OCI-LY7 (cell line): ENCODE measurements around the gene ERCC1. TPM values are rescaled to one million over a fixed set of nuclear protein-coding genes. Genes with fewer than 3 reads are reported as not detected.

ENCODE experiments used
- Bru-seq: library from RNA; stranded (reverse); fragments of 400-500 nt; gene quantifications from one replicate; lab custom pipeline; 2021; lab: Mats Ljungman, UMichigan
- BruChase-seq, 2 experiments: library from RNA; stranded (reverse); fragments of 400-500 nt; gene quantifications; one replicate each; lab custom pipeline; 2021; lab: Mats Ljungman, UMichigan
- BruUV-seq: library from RNA; stranded (reverse); fragments of 400-500 nt; replicated peaks from 2 replicates; lab custom pipeline; 2021; lab: Mats Ljungman, UMichigan
- CTCF ChIA-PET: fragments of 300-600 bp; sonication (Branson Sonifier 250); formaldehyde crosslinking; loops from one replicate; lab custom pipeline; 2022; ENCODE audit warnings: antibody characterized with exemption; ENCODE audit not compliant: unreplicated experiment; lab: Charles Lee
- POLR2A ChIA-PET: fragments of 300-600 bp; sonication (Branson Sonifier 250); formaldehyde crosslinking; loops from one replicate; lab custom pipeline; 2022; ENCODE audit warnings: antibody characterized with exemption; lab: Charles Lee
- DNase-seq: peaks from one replicate; pipeline ENCODE4 v3.0.0-alpha.2; 2015; ENCODE audit warnings: low spot score
- H2AFZ ChIP-seq: fragments of 200-600 bp; sonication (generic), shearing (Covaris generic); 2 replicates; pipeline ENCODE4 v1.6.1; 2014; ENCODE audit warnings: mild to moderate bottlenecking, antibody characterized with exemption, low read length, moderate library complexity
- H3K27ac ChIP-seq: fragments of 200-600 bp; sonication (generic); 2 replicates; pipeline ENCODE4 v1.5.1; 2014; ENCODE audit warnings: mixed run types, low read depth, mild to moderate bottlenecking, moderate library complexity, low read length, inconsistent platforms; ENCODE audit not compliant: poor library complexity, severe bottlenecking
- H3K36me3 ChIP-seq: fragments of 200-600 bp; sonication (generic); 2 replicates; pipeline ENCODE4 v1.6.1; 2014; ENCODE audit warnings: mild to moderate bottlenecking, antibody characterized with exemption, low read length, moderate library complexity, mixed read lengths; ENCODE audit not compliant: insufficient read depth
- H3K4me1 ChIP-seq: fragments of 200-600 bp; sonication (generic); 2 replicates; pipeline ENCODE4 v1.5.1; 2014; ENCODE audit warnings: mild to moderate bottlenecking, low read length; ENCODE audit not compliant: insufficient read depth, poor library complexity, severe bottlenecking
- H3K4me2 ChIP-seq: fragments of 200-600 bp; sonication (generic); 2 replicates; pipeline ENCODE4 v1.6.1; 2014; ENCODE audit warnings: mild to moderate bottlenecking, low read length
- H3K4me3 ChIP-seq: fragments of 200-600 bp; sonication (generic); 2 replicates; pipeline ENCODE4 v1.5.1; 2014; ENCODE audit warnings: mild to moderate bottlenecking, low read depth, low read length; ENCODE audit not compliant: poor library complexity, severe bottlenecking
- H3K79me2 ChIP-seq: fragments of 200-600 bp; sonication (generic); 2 replicates; pipeline ENCODE4 v1.6.1; 2016; ENCODE audit warnings: low read depth, mild to moderate bottlenecking, low read length, moderate library complexity, mixed read lengths; ENCODE audit not compliant: insufficient read depth
- H3K9me2 ChIP-seq: fragments of 200-600 bp; sonication (generic); 2 replicates; pipeline ENCODE4 v1.6.1; 2016; ENCODE audit warnings: mild to moderate bottlenecking, low read length, mixed read lengths; ENCODE audit not compliant: insufficient read depth
- H3K9me3 ChIP-seq: fragments of 200-600 bp; sonication (generic); 2 replicates; pipeline ENCODE4 v1.6.1; 2014; ENCODE audit warnings: mild to moderate bottlenecking, mixed run types, low read length, mixed read lengths
- H4K20me1 ChIP-seq: fragments of 200-600 bp; sonication (generic); 2 replicates; pipeline ENCODE4 v1.6.1; 2014; ENCODE audit warnings: mild to moderate bottlenecking, antibody characterized with exemption, low read length, moderate library complexity, mixed read lengths; ENCODE audit not compliant: insufficient read depth
- EZH2phosphoT487 ChIP-seq: fragments of 200-600 bp; sonication (generic); IDR thresholded peaks from 2 replicates; pipeline ENCODE4 v1.6.1; 2018; ENCODE audit warnings: low read depth, borderline replicate concordance, mild to moderate bottlenecking, mixed run types, antibody characterized with exemption, low read length, moderate library complexity, mixed read lengths
- intact Hi-C: fragments of 100-400 bp; cut with micrococcal nuclease; formaldehyde crosslinking; loops from one replicate; pipeline ENCODE4 v1.10.0; 2022; ENCODE audit not compliant: unreplicated experiment
- long read RNA-seq: library from polyadenylated mRNA; stranded (forward); transcript quantifications from one replicate; pipeline ENCODE4 v2.0.0, GENCODE V29; 2022
- total RNA-seq, 2 experiments: library from RNA; depleted of rRNA in 1 of 2; stranded (reverse); fragments of >200 nt in 1 of 2; shearing (Covaris generic) in 1 of 2; gene quantifications; 2 replicates each; pipeline ENCODE4 v1.2.3, GENCODE V29; 2014 to 2022
- TF ChIP-seq, protein P1 (sequence below): fragments of 200-600 bp; sonication (generic); conservative IDR thresholded peaks from 2 replicates; pipeline ENCODE4 v1.5.1; 2014; ENCODE audit warnings: mild to moderate bottlenecking, antibody characterized with exemption, low read length, moderate library complexity, mixed read lengths

The ERCC1 gene
- total RNA-seq (2014; rRNA removed; shearing (Covaris generic)) (125 and 126 TPM in 2 replicates), total RNA-seq (2022) (46.2 and 59.4 TPM in 2 replicates), Bru-seq, nascent RNA (percentile 46 among the genes with signal in this experiment), BruChase-seq, experiment 1, labeled RNA remaining after a 6-hour chase (percentile 53 among the genes with signal in this experiment), BruChase-seq, experiment 2, labeled RNA remaining after a 2-hour chase (percentile 55 among the genes with signal in this experiment)
- long read RNA-seq, transcript ERCC1-208 (10 exons, 1,453 nt): minor isoform, 17 of 108 reads
- long read RNA-seq, transcript ERCC1-202 (10 exons, 3,828 nt): major isoform, 42 of 108 reads
- long read RNA-seq, partial matches to known transcripts: 15 of 108 reads
- long read RNA-seq, other reads (novel, unspliced or antisense): 32 of 108 reads

DNA sequence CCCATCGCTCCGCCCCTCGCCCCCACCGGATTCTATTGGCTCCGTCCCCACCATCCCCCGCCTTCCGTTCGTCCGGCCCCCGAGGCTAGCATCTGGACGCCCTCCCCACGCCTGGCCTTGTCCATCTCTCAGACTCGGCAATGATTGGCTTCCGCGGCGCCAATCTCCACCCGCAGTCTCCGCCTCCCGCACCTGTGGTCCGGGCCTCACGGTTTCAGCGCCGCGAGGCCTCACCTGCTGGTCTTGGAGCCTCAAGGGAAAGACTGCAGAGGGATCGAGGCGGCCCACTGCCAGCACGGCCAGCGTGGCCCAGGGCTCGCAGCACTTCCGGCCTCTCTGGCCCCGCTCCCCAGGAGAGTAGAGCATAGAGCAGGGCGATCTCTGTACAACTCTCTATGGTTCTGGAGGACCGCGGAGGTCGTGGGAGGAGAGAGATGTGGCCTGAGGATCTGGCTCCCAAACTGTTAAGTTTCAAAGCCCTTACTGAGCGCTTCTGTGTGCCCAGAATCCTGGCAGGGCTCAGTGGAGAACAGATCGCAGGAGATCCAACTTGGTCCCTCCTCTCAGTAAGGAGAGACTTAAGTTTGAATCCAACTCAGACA lies at the start of gene ERCC1:
Gene ERCC1 (minus strand): TSS at position 329 of the 602 bp plus-strand sequence. CDS start 543 bp downstream, outside the sequence.
- Histone ChIP-seq H3K4me2 (peak within 1 kb of the TSS; percentile 97), H3K9me3 (no peaks in the 10 kb centered on the region), H3K4me3 (peak within 1 kb of the TSS; percentile 82), H3K9me2 (no peaks in the 10 kb centered on the region), H3K27ac (peak within 1 kb of the TSS; percentile 79), H3K4me1 (peaks cover 74% of the 10 kb centered on the region), H4K20me1 (no peaks in the 10 kb centered on the region), H3K79me2 (peaks cover 11% of the 10 kb centered on the region; the same call in 1 of the 2 replicates), H3K36me3 (peaks cover 12% of the 10 kb centered on the region; the same call in 1 of the 2 replicates), H2AFZ (peak within 1 kb of the TSS; percentile 87; the same call in 1 of the 2 replicates)
- TF ChIP-seq EZH2phosphoT487: no peak
- CTCF ChIA-PET: no interaction called here
- peak; percentile 96 for DNase-seq
- POLR2A ChIA-PET: no interaction called here
- BruUV-seq: no TSS peak
- intact Hi-C loops: loop anchor here (10.0 kb wide), 1 partner anchor 221 kb away; no protein-coding TSS in a partner anchor

DNA sequence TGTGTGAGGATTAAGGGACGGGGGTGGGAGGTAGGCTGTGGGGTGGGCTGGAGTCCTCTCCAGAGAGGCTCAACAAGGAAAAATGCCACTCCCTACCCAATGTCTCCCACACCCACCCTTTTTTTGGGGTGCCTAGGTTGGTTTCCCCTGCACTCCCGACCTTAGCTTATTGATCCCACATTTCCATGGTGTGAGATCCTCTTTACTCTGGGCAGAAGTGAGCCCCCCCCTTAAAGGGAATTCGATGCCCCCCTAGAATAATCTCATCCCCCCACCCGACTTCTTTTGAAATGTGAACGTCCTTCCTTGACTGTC lies 49.6 kb upstream of the ERCC1 start:
- Histone ChIP-seq H3K4me2 (no peak overlapping the region), H3K9me3 (no peaks in the 10 kb centered on the region), H3K36me3 (no peaks in the 10 kb centered on the region), H3K27ac (no peak overlapping the region), H3K4me3 (no peak overlapping the region), H3K9me2 (no peaks in the 10 kb centered on the region), H3K4me1 (peaks cover 35% of the 10 kb centered on the region), H4K20me1 (0 out of 2 replicates have a peak, but pooled peaks cover under 1% of the 10 kb centered on the region), H3K79me2 (no peaks in the 10 kb centered on the region; the same call in 1 of the 2 replicates), H2AFZ (no peak overlapping the region)
- ChIA-PET CTCF (interaction anchor here (0.6 kb wide), 1 partner anchor 48 kb away, joined by 3 read pairs; no protein-coding TSS in a partner anchor), POLR2A (no interaction called here)
- intact Hi-C loops: no loop called here
- TF ChIP-seq EZH2phosphoT487: no peak
- TF ChIP-seq, protein P1, sequence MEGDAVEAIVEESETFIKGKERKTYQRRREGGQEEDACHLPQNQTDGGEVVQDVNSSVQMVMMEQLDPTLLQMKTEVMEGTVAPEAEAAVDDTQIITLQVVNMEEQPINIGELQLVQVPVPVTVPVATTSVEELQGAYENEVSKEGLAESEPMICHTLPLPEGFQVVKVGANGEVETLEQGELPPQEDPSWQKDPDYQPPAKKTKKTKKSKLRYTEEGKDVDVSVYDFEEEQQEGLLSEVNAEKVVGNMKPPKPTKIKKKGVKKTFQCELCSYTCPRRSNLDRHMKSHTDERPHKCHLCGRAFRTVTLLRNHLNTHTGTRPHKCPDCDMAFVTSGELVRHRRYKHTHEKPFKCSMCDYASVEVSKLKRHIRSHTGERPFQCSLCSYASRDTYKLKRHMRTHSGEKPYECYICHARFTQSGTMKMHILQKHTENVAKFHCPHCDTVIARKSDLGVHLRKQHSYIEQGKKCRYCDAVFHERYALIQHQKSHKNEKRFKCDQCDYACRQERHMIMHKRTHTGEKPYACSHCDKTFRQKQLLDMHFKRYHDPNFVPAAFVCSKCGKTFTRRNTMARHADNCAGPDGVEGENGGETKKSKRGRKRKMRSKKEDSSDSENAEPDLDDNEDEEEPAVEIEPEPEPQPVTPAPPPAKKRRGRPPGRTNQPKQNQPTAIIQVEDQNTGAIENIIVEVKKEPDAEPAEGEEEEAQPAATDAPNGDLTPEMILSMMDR: no peak
- no TSS peak for BruUV-seq
- DNase-seq: no peak

DNA sequence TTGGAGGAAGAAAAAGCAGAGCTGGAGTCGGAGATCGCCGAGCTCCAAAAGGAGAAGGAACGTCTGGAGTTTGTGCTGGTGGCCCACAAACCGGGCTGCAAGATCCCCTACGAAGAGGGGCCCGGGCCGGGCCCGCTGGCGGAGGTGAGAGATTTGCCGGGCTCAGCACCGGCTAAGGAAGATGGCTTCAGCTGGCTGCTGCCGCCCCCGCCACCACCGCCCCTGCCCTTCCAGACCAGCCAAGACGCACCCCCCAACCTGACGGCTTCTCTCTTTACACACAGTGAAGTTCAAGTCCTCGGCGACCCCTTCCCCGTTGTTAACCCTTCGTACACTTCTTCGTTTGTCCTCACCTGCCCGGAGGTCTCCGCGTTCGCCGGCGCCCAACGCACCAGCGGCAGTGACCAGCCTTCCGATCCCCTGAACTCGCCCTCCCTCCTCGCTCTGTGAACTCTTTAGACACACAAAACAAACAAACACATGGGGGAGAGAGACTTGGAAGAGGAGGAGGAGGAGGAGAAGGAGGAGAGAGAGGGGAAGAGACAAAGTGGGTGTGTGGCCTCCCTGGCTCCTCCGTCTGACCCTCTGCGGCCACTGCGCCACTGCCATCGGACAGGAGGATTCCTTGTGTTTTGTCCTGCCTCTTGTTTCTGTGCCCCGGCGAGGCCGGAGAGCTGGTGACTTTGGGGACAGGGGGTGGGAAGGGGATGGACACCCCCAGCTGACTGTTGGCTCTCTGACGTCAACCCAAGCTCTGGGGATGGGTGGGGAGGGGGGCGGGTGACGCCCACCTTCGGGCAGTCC lies 49.0 kb upstream of the ERCC1 start:
- CTCF ChIA-PET: no interaction called here
- BruUV-seq: no TSS peak
- DNase-seq: no peak
- intact Hi-C loops: no loop called here
- Histone ChIP-seq H3K4me3 (no peak overlapping the region), H3K27ac (no peak overlapping the region), H3K9me2 (no peaks in the 10 kb centered on the region), H3K4me2 (no peak overlapping the region), H3K4me1 (peaks cover 33% of the 10 kb centered on the region), H3K9me3 (no peaks in the 10 kb centered on the region), H4K20me1 (0 out of 2 replicates have a peak, but pooled peaks cover 4% of the 10 kb centered on the region), H2AFZ (no peak overlapping the region), H3K36me3 (no peaks in the 10 kb centered on the region), H3K79me2 (no peaks in the 10 kb centered on the region; the same call in 1 of the 2 replicates)
- POLR2A ChIA-PET: no interaction called here
- TF ChIP-seq, protein P1: no peak
